ENCODE measurements around the gene RPL13A.
"Not testable (repeated sequence)": the region's sequence is repeated elsewhere in the genome, so short reads cannot be mapped to it uniquely, and the experiment has no call there.

RPL13A gene

GRCh38 chr19:49456326-49456725 lies 31.1 kb upstream of the RPL13A start:
- DNase-seq: peak; percentile 18 to 67

GRCh38 chr19:49458567-49458903 lies 28.9 kb upstream of the RPL13A start:
- no peak for DNase-seq

GRCh38 chr19:49459388-49459787 lies 28.0 kb upstream of the RPL13A start:
- no peak for DNase-seq

GRCh38 chr19:49461130-49461529 lies 26.3 kb upstream of the RPL13A start:
- DNase-seq: not testable (repeated sequence)

- no peak for DNase-seq
Measured at GRCh38 chr19:49461656-49462055, 25.8 kb upstream of the RPL13A start.

DNA sequence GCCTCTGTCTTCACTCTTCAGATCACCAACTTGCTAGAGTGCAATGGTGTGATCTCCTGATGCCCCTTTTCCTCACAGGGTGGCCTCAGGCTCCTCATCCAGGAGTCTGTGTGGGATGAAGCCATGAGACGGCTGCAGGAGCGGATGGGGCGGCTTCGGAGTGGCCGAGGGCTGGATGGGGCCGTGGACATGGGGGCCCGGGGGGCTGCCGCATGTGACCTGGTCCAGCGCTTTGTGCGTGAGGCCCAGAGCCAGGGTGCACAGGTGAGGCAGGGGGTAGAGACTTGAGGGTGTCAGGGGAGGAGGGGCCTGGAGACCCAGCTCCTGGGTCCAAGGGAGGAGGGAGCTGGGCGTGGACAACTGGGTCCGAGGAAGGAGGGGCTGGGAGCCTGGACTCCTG lies 24.9 kb upstream of the RPL13A start:
- DNase-seq: no peak

DNA sequence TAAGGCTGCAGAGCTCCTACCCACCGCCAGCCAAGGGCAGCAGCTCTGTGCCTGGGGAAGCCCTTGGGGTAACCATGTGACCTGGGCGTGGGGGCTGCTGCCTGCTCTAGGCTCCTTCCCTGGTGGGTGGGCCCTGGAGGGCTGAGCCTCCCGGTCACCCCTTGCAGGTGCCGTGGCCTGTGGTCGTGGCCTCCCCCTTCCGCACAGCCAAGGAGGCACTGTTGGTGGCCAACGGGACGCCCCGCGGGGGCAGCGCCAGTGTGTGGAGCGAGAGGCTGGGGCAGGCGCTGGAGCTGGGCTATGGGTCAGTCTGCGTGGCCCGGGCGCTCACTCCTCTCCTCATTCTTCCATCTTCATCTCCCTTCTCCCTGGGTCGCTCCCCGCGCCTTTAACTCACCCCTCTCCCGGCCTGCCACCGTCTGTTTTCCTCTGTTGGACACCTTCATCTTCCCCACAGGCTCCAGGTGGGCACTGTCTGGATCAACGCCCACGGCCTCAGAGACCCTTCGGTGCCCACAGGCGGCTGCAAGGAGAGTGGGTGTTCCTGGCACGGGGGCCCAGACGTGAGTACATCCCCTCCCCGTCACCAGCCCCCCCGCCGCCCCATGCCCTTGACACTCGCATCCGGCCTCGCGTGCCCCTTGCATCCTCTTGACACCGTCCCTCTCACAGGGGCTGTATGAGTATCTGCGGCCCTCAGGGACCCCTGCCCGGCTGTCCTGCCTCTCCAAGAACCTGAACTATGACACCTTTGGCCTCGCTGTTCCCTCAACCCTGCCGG lies 23.3 kb upstream of the RPL13A start:
- no peak for DNase-seq

GRCh38 chr19:49465371-49465770 lies 22.0 kb upstream of the RPL13A start:
- no peak for DNase-seq

DNA sequence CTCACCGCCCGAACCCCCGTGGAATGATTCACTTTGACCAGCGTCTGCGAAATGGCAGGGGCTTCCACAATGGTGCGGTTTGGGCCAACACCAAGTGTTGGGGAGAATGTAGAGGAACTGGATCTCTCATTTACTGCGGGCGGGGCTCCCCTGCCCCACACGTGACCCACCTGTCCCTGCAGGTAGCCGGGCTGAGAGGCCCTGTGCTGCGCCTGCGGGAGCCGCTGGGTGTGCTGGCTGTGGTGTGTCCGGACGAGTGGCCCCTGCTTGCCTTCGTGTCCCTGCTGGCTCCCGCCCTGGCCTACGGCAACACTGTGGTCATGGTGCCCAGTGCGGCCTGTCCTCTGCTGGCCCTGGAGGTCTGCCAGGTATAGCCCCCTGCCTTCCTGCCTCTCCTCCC lies 19.2 kb upstream of the RPL13A start:
- DNase-seq: no peak

GRCh38 chr19:49468746-49469447 lies 18.5 kb upstream of the RPL13A start:
- DNase-seq: peak; percentile 20 to 66

DNA sequence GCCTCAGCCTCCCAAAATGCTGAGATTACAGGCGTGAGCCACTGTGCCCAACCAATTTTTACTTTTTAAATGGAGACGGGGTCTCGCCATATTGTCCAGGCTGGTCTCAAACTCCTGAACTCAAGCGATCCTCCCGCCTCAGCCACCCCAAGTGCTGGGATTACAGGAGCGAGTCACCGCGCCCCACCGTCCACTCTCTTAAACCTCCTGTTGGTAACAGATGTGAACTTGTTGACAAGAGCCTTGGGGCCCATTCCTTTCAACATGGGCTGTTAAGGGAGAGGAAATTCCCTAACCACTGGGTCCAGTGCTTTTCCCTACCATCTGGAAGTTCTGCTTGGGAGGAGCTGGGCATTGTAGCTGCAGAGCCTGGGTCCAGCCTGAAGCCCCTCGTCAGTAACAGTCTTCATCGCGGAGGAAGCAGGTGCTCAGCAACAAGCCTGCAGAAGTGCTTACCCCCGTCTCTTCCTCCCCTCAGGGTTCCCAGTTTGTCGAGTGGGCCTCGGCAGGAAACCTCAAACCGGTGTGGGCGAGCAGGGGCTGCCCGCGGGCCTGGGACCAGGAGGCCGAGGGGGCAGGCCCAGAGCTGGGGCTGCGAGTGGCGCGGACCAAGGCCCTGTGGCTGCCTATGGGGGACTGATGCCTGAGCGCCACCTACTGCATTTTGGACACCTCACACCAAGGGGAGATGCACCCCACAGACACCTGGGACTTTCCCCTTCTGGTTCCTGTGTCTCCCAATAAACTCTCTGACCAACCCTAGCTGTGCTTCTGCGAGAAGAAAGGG lies 17.4 kb upstream of the RPL13A start:
- DNase-seq: peak; percentile 33 to 71

- no peak for DNase-seq
Measured at GRCh38 chr19:49470615-49470978, 16.8 kb upstream of the RPL13A start.

DNA sequence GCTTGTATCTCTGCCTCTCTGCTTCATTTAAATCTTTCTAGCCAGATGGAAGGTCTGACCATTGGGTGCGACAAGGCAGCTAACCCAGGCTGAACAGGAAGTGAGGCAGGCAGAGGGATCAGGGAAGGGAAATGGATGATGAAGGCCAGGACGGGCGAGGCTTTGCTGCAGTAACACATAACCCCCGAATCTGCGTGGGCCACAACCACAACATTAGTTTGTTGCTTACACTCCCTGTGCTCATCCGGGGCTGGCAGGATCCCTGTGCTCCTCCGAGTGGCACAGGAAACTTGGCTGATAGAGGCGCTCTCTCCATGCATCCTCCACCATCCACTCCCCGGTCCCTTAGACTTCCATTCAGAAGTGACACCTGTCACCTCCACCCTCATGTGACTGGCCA lies 14.5 kb upstream of the RPL13A start:
- peak in 1 of 2 donors; percentile 9 for DNase-seq

DNA sequence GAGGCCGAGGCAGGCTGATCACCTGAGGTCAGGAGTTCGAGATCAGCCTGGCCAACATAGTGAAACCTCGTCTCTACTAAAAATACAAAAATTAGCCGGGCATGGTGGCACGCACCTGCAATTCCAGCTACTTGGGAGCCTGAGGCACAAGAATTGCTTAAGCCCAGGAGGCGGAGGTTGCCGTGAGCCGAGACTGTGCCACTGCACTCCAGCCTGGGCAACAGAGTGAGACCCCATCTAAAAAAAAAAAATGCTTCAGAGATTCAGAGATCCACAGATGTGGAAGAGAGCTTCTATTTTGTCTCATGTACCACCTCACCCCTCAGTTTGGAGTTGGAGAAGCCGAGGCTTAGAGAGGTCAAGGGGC lies 13.9 kb upstream of the RPL13A start:
- DNase-seq: not testable (repeated sequence)

- DNase-seq: peak; percentile 69 to 70
Measured at GRCh38 chr19:49473868-49474541, 13.4 kb upstream of the RPL13A start, which contains the start of gene FLT3LG. Gene FLT3LG (plus strand): TSS chr19:49474215. CDS start chr19:49474640, 425 bp downstream.

- DNase-seq: no peak
Measured at GRCh38 chr19:49474542-49474924, 12.9 kb upstream of the RPL13A start.

- DNase-seq: no peak
Measured at GRCh38 chr19:49475191-49475917, 12.1 kb upstream of the RPL13A start.

GRCh38 chr19:49475995-49476880 lies 11.2 kb upstream of the RPL13A start:
- DNase-seq: peak; percentile 13 to 38

DNA sequence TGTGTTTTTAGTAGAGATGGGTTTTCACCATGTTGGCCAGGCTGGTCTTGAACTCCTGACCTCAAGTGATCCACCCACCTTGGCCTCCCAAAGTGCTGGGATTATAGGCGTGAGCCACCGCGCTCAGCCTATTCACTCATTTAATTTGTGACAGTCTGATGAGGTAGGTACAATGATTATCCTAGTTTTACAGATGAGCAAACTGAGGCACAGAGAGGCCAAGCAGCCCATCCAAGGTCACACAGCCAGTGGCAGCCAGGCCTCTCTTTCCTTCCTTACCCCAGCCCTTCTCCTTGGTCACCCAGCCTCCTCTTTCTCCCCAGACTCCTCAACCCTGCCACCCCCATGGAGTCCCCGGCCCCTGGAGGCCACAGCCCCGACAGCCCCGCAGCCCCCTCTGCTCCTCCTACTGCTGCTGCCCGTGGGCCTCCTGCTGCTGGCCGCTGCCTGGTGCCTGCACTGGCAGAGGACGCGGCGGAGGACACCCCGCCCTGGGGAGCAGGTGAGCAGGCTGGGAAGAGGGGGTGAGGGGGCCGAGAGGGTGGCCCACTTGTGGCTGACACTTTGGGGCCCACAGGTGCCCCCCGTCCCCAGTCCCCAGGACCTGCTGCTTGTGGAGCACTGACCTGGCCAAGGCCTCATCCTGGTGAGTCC lies 7.3 kb upstream of the RPL13A start:
- DNase-seq: no peak

GRCh38 chr19:49481020-49481683 lies 6.3 kb upstream of the RPL13A start:
- DNase-seq: no peak

Measured in inflammatory macrophage (primary cell).